ENCODE data around the gene ZYG11A.

GRCh38 chr1:52892424-52893215 lies 50.1 kb downstream of the ZYG11A start:
- TF ChIP-seq CTCF (IDR thresholded peaks at IDR 0.05), result no peak
- no peak for TF ChIP-seq POLR2A (IDR thresholded peaks at IDR 0.05)
